ENCODE data around the gene INCA1. TPM values are rescaled to one million over a fixed set of nuclear protein-coding genes. Genes with fewer than 3 reads are reported as not detected.
"Not testable (repeated sequence)": the region's sequence is repeated elsewhere in the genome, so short reads cannot be mapped to it uniquely, and the experiment has no call there.

Gene INCA1
- total RNA-seq, 1 experiment from 2014 or later: 1.3 TPM

GRCh38 chr17:5031365-5032082 lies 34.2 kb upstream of the INCA1 start:
- no peak overlapping the region for H3K27ac ChIP-seq (ENCODE audit: insufficient read length, low read depth, low read length)
- H3K56ac ChIP-seq (ENCODE audit: insufficient read length, low read depth, low read length): no peak overlapping the region
- peak; percentile 86 for DNase-seq
- peaks cover 2% of the 10 kb centered on the region; the same call in 1 of the 2 replicates for H3K27me3 ChIP-seq (ENCODE audit: insufficient read depth, low read length)
- no peak overlapping the region for H3K4ac ChIP-seq (ENCODE audit: low read depth, low read length)
- H3K23me2 ChIP-seq (ENCODE audit: insufficient read length, low read depth, low read length, poor library complexity, severe bottlenecking): no peaks in the 10 kb centered on the region
- H2BK12ac ChIP-seq (ENCODE audit: insufficient read length, low read depth, low read length): no peak overlapping the region
- H3K18ac ChIP-seq (ENCODE audit: insufficient read length, low read depth, low read length): no peak overlapping the region
- Mint-ChIP-seq H3K4me3 (peak overlapping the region; percentile 53 to 79), H3K27ac (no peak overlapping the region; a peak in 1 of 7 replicates), H3K27me3 (ENCODE audit: low read depth) (peaks cover 50% of the 10 kb centered on the region), H3K9me3 (no peaks in the 10 kb centered on the region), H3K36me3 (ENCODE audit: insufficient read depth in 1 of 3, low read depth in 3 of 3) (no peaks in the 10 kb centered on the region; a peak in 1 of 7 replicates), H3K4me1 (peaks cover 0 to 3% of the 10 kb centered on the region in 2 experiments; a peak in 1 of 4 replicates)
- H4K91ac ChIP-seq (ENCODE audit: insufficient read length, low read depth, low read length): no peak overlapping the region
- no peak overlapping the region for H4K5ac ChIP-seq (ENCODE audit: insufficient read length, low read depth, low read length)
- no peak overlapping the region for H3T11ph ChIP-seq (ENCODE audit: low read length)
- H4K8ac ChIP-seq (replicated peaks; ENCODE audit: insufficient read length, low read depth, low read length): no peak overlapping the region
- peak; percentile 73 for TF ChIP-seq CTCF (conservative IDR thresholded peaks at IDR 0.05)
- no peak overlapping the region for H3K14ac ChIP-seq (ENCODE audit: insufficient read depth, low read length)
- H3K79me1 ChIP-seq (ENCODE audit: insufficient read depth, low read depth, low read length, poor library complexity, severe bottlenecking): no peaks in the 10 kb centered on the region
- no peak overlapping the region for H2BK120ac ChIP-seq (ENCODE audit: low read depth, low read length, poor library complexity, severe bottlenecking)
- no peak overlapping the region for H2AK5ac ChIP-seq (ENCODE audit: insufficient read length, low read length)
- H4K20me1 ChIP-seq (ENCODE audit: control insufficient read depth, insufficient read depth, insufficient read length): no peaks in the 10 kb centered on the region
- no CpG with 5 or more reads among the region's 48 CpGs for WGBS (ENCODE audit: extremely low coverage, insufficient read length, low lambda C conversion rate)
- no peak overlapping the region for H2BK5ac ChIP-seq (ENCODE audit: insufficient read length, low read length)
- H3K23ac ChIP-seq (ENCODE audit: insufficient read length, low read depth, low read length): no peak overlapping the region
- H3K4me1 ChIP-seq (ENCODE audit: insufficient read depth, low read length): no peaks in the 10 kb centered on the region
- peak overlapping the region; percentile 84 for H2AFZ ChIP-seq (ENCODE audit: low read length)
- H3K79me2 ChIP-seq (ENCODE audit: insufficient read depth, low read length): no peaks in the 10 kb centered on the region
- H3K9me3 ChIP-seq (ENCODE audit: control insufficient read depth, low read depth, low read length): no peaks in the 10 kb centered on the region
- H2BK20ac ChIP-seq (ENCODE audit: low read depth, low read length, poor library complexity, severe bottlenecking): no peak overlapping the region
- peak overlapping the region; percentile 59 for H3K4me2 ChIP-seq (ENCODE audit: insufficient read depth, insufficient read length, low read length)
- no peak overlapping the region for H2BK15ac ChIP-seq (ENCODE audit: low read depth, low read length)
- H3K9ac ChIP-seq (ENCODE audit: extremely low read depth, insufficient read length, low read length): no peak overlapping the region

- not testable (repeated sequence) for H3K18ac ChIP-seq (ENCODE audit: insufficient read length, low read depth, low read length); H3K79me1 ChIP-seq (ENCODE audit: insufficient read depth, low read depth, low read length, poor library complexity, severe bottlenecking); H3K9ac ChIP-seq (ENCODE audit: extremely low read depth, insufficient read length, low read length); H3K27ac ChIP-seq (ENCODE audit: insufficient read length, low read depth, low read length); H3K9me3 Mint-ChIP-seq; H3K27me3 ChIP-seq (ENCODE audit: insufficient read depth, low read length); H4K20me1 ChIP-seq (ENCODE audit: control insufficient read depth, insufficient read depth, insufficient read length); H3T11ph ChIP-seq (ENCODE audit: low read length); H3K23me2 ChIP-seq (ENCODE audit: insufficient read length, low read depth, low read length, poor library complexity, severe bottlenecking); H3K4ac ChIP-seq (ENCODE audit: low read depth, low read length); H3K36me3 Mint-ChIP-seq (ENCODE audit: insufficient read depth in 1 of 3, low read depth in 3 of 3); H4K8ac ChIP-seq (replicated peaks; ENCODE audit: insufficient read length, low read depth, low read length); H3K79me2 ChIP-seq (ENCODE audit: insufficient read depth, low read length); H2BK120ac ChIP-seq (ENCODE audit: low read depth, low read length, poor library complexity, severe bottlenecking); H2BK12ac ChIP-seq (ENCODE audit: insufficient read length, low read depth, low read length); H4K91ac ChIP-seq (ENCODE audit: insufficient read length, low read depth, low read length); H3K27ac Mint-ChIP-seq; H3K23ac ChIP-seq (ENCODE audit: insufficient read length, low read depth, low read length); H2BK15ac ChIP-seq (ENCODE audit: low read depth, low read length); H2BK20ac ChIP-seq (ENCODE audit: low read depth, low read length, poor library complexity, severe bottlenecking); H2AFZ ChIP-seq (ENCODE audit: low read length); H3K56ac ChIP-seq (ENCODE audit: insufficient read length, low read depth, low read length); H4K5ac ChIP-seq (ENCODE audit: insufficient read length, low read depth, low read length); H2AK5ac ChIP-seq (ENCODE audit: insufficient read length, low read length); H3K4me2 ChIP-seq (ENCODE audit: insufficient read depth, insufficient read length, low read length); H3K4me1 Mint-ChIP-seq; DNase-seq; H3K14ac ChIP-seq (ENCODE audit: insufficient read depth, low read length); H3K4me1 ChIP-seq (ENCODE audit: insufficient read depth, low read length); H3K9me3 ChIP-seq (ENCODE audit: control insufficient read depth, low read depth, low read length); H2BK5ac ChIP-seq (ENCODE audit: insufficient read length, low read length)
- WGBS (ENCODE audit: extremely low coverage, insufficient read length, low lambda C conversion rate): no CpG with 5 or more reads among the region's 2 CpGs
- H3K27me3 Mint-ChIP-seq (ENCODE audit: low read depth): peaks cover 49% of the 10 kb centered on the region
- H3K4me3 Mint-ChIP-seq: peak overlapping the region in 1 of 2 experiments; percentile 45; a peak in 1 of 5 replicates
Observed at GRCh38 chr17:5030168-5030567, 32.8 kb upstream of the INCA1 start.

All from H9 (cell line).